H1 (cell line): ENCODE data around the gene SLC26A8. TPM values are rescaled to one million over a fixed set of nuclear protein-coding genes. Genes with fewer than 3 reads are reported as not detected.

Experiments used
- CTCF ChIA-PET: fragments of 300-600 bp; sonication (Branson Sonifier 250); formaldehyde crosslinking; loops from one replicate; lab custom pipeline; 2021; ENCODE audit not compliant: partially characterized antibody; lab: Charles Lee
- POLR2A ChIA-PET: fragments of 300-600 bp; sonication (Branson Sonifier 250); formaldehyde crosslinking; loops from one replicate; lab custom pipeline; 2021; ENCODE audit warnings: inconsistent platforms; ENCODE audit not compliant: partially characterized antibody; lab: Charles Lee
- DNase-seq, 2 experiments: peaks; one replicate each; pipeline versions ENCODE4 v3.0.0 to v3.0.0-alpha.2; 2010 to 2022; ENCODE audit warnings: low spot score in 2 of 2, low read depth in 1 of 2, mixed read lengths in 1 of 2
- FAIRE-seq: peaks from 2 replicates; lab custom pipeline; 2011; peaks lifted over from hg19 to GRCh38; lab: Jason Lieb, UNC
- H2AFZ ChIP-seq: 2 replicates; pipeline ENCODE4 v1.8.1; 2012; ENCODE audit warnings: low read length, inconsistent platforms
- H2AK5ac ChIP-seq: 2 replicates; pipeline ENCODE4 v1.6.1; 2013; ENCODE audit warnings: low read depth, low read length
- H2BK120ac ChIP-seq: replicated peaks from 2 replicates; pipeline ENCODE3; 2013; ENCODE audit warnings: low read depth, low read length, inconsistent platforms
- H2BK12ac ChIP-seq: 2 replicates; pipeline ENCODE4 v1.6.1; 2013; ENCODE audit warnings: low read depth, low read length
- H2BK15ac ChIP-seq: 2 replicates; pipeline ENCODE4 v1.6.1; 2013; ENCODE audit warnings: low read length
- H2BK20ac ChIP-seq: 2 replicates; pipeline ENCODE4 v1.6.1; 2013; ENCODE audit warnings: low read length
- H2BK5ac ChIP-seq: 2 replicates; pipeline ENCODE4 v1.6.1; 2013; ENCODE audit warnings: low read depth, low read length
- H3K14ac ChIP-seq: 2 replicates; pipeline ENCODE4 v1.6.1; 2013; ENCODE audit warnings: inconsistent platforms; ENCODE audit not compliant: insufficient read length
- H3K18ac ChIP-seq: 2 replicates; pipeline ENCODE4 v1.6.1; 2013; ENCODE audit warnings: low read length; ENCODE audit errors: extremely low read depth
- H3K23ac ChIP-seq: 2 replicates; pipeline ENCODE4 v1.6.1; 2013; ENCODE audit warnings: inconsistent platforms; ENCODE audit not compliant: insufficient read length
- H3K23me2 ChIP-seq: 2 replicates; pipeline ENCODE4 v1.6.1; 2013; ENCODE audit warnings: low read depth, low read length
- H3K27ac ChIP-seq: 2 replicates; pipeline ENCODE4 v1.6.1; 2011; ENCODE audit warnings: low read depth, low read length, inconsistent platforms
- H3K27me3 ChIP-seq, 4 experiments: replicated peaks in 1 of 4; 1 replicate in 1 of 4; 2 replicates in 3 of 4; pipeline versions ENCODE4 v1.6.1 to v1.8.1; 2011 to 2013; ENCODE audit warnings: low read length in 3 of 4, mild to moderate bottlenecking in 3 of 4, inconsistent platforms in 2 of 4, mixed read lengths in 2 of 4, moderate library complexity in 1 of 4; ENCODE audit not compliant: control insufficient read depth in 3 of 4, insufficient read depth in 3 of 4; ENCODE audit errors: extremely low read depth in 1 of 4
- H3K36me3 ChIP-seq, 4 experiments: 2 replicates each; pipeline versions ENCODE4 v1.6.1 to v1.8.1; 2011 to 2013; ENCODE audit warnings: mild to moderate bottlenecking in 4 of 4, low read length in 3 of 4, moderate library complexity in 2 of 4, control low read depth in 1 of 4, inconsistent platforms in 1 of 4; ENCODE audit not compliant: insufficient read depth in 4 of 4, control insufficient read depth in 2 of 4
- H3K4ac ChIP-seq: replicated peaks from 2 replicates; pipeline ENCODE3; 2013; ENCODE audit warnings: low read length, low read depth, mixed read lengths, inconsistent platforms; ENCODE audit not compliant: insufficient read length
- H3K4me1 ChIP-seq, 4 experiments: replicated peaks in 1 of 4; 1 replicate in 1 of 4; 2 replicates in 3 of 4; pipeline versions ENCODE4 v1.6.1 to v1.8.1; 2011 to 2013; ENCODE audit warnings: low read length in 3 of 4, inconsistent platforms in 2 of 4, mixed read lengths in 1 of 4; ENCODE audit not compliant: insufficient read depth in 4 of 4, control insufficient read depth in 3 of 4
- H3K4me2 ChIP-seq, 2 experiments: 2 replicates each; pipeline versions ENCODE4 v1.6.1 to v1.8.1; 2011 to 2013; ENCODE audit warnings: low read depth in 2 of 2, low read length in 2 of 2, control low read depth in 1 of 2, inconsistent platforms in 1 of 2, mild to moderate bottlenecking in 1 of 2; ENCODE audit not compliant: insufficient read depth in 1 of 2
- H3K4me3 ChIP-seq, 4 experiments: fragments of 200-600, 300-600 bp in 1 of 4; sonication (generic), shearing (Covaris generic), sonication (Bioruptor Twin) in 1 of 4; 2 replicates each; pipeline versions ENCODE4 v1.5.1 to v1.8.1; 2011 to 2016; ENCODE audit warnings: low read length in 4 of 4, low read depth in 3 of 4, control low read depth in 2 of 4, inconsistent platforms in 2 of 4, mild to moderate bottlenecking in 2 of 4, mixed read lengths in 1 of 4, moderate library complexity in 1 of 4; ENCODE audit not compliant: insufficient read depth in 2 of 4; ENCODE audit errors: extremely low read depth in 1 of 4
- H3K56ac ChIP-seq: replicated peaks from 2 replicates; pipeline ENCODE3; 2013; ENCODE audit warnings: low read depth, mild to moderate bottlenecking, mixed read lengths, low read length, inconsistent platforms; ENCODE audit not compliant: insufficient read length
- H3K79me1 ChIP-seq: 2 replicates; pipeline ENCODE4 v1.6.1; 2013; ENCODE audit warnings: low read depth, low read length, control low read depth
- H3K79me2 ChIP-seq, 2 experiments: 2 replicates each; pipeline versions ENCODE4 v1.6.1 to v1.8.1; 2012 to 2013; ENCODE audit warnings: low read length in 2 of 2, mild to moderate bottlenecking in 2 of 2, inconsistent platforms in 1 of 2; ENCODE audit not compliant: insufficient read depth in 2 of 2, control insufficient read depth in 1 of 2
- H3K9ac ChIP-seq, 4 experiments: replicated peaks in 1 of 4; 1 replicate in 1 of 4; 2 replicates in 3 of 4; pipeline versions ENCODE4 v1.6.1 to v1.8.1; 2011 to 2013; ENCODE audit warnings: low read depth in 3 of 4, low read length in 3 of 4, control low read depth in 2 of 4, mild to moderate bottlenecking in 2 of 4, moderate library complexity in 2 of 4, inconsistent platforms in 1 of 4; ENCODE audit errors: extremely low read depth in 1 of 4
- H3K9me3 ChIP-seq, 2 experiments: 2 replicates each; pipeline versions ENCODE4 v1.6.1 to v1.8.1; 2012 to 2013; ENCODE audit warnings: mild to moderate bottlenecking in 2 of 2, moderate library complexity in 2 of 2, control low read depth in 1 of 2, inconsistent platforms in 1 of 2, low read depth in 1 of 2, low read length in 1 of 2, mixed read lengths in 1 of 2; ENCODE audit not compliant: insufficient read depth in 2 of 2
- H4K20me1 ChIP-seq, 2 experiments: replicated peaks in 1 of 2; 2 replicates each; pipeline versions ENCODE3 to v1.8.1; 2011 to 2013; ENCODE audit warnings: inconsistent platforms in 2 of 2, low read length in 2 of 2, mild to moderate bottlenecking in 1 of 2; ENCODE audit not compliant: insufficient read depth in 2 of 2, control insufficient read depth in 1 of 2
- H4K5ac ChIP-seq: 2 replicates; pipeline ENCODE4 v1.6.1; 2013; ENCODE audit warnings: low read length, low read depth, mixed read lengths, inconsistent platforms; ENCODE audit not compliant: insufficient read length
- H4K8ac ChIP-seq: 2 replicates; pipeline ENCODE4 v1.8.0; 2013; ENCODE audit warnings: mild to moderate bottlenecking, moderate library complexity, low read length, inconsistent platforms; ENCODE audit not compliant: insufficient read depth; ENCODE audit errors: extremely low read depth
- H4K91ac ChIP-seq: replicated peaks from 2 replicates; pipeline ENCODE3; 2013; ENCODE audit warnings: low read length, mixed read lengths, inconsistent platforms; ENCODE audit not compliant: insufficient read length
- ATF2 ChIP-seq: IDR thresholded peaks from 2 replicates; pipeline ENCODE4 v1.6.1; 2012; ENCODE audit warnings: low read length, inconsistent platforms
- CBX5 ChIP-seq: fragments of 300-800, 300-1000 bp; sonication (generic); IDR thresholded peaks from 2 replicates; pipeline ENCODE4 v1.7.1; 2016; ENCODE audit warnings: antibody characterized with exemption, low read length, low read depth
- CREB1 ChIP-seq: IDR thresholded peaks from 2 replicates; pipeline ENCODE4 v1.6.1; 2012; ENCODE audit warnings: inconsistent platforms
- GTF2F1 ChIP-seq: IDR thresholded peaks from 2 replicates; pipeline ENCODE4 v1.6.1; 2012; ENCODE audit warnings: low read depth, low read length, improper control_type of control experiment, borderline replicate concordance
- MAX ChIP-seq: IDR thresholded peaks from 2 replicates; pipeline ENCODE4 v1.6.1; 2012; ENCODE audit warnings: inconsistent platforms
- RXRA ChIP-seq: IDR thresholded peaks from 2 replicates; pipeline ENCODE4 v1.6.1; 2011; ENCODE audit warnings: low read depth, mild to moderate bottlenecking, low read length, moderate library complexity; ENCODE audit not compliant: insufficient read depth
- SIN3A ChIP-seq, 2 experiments: IDR thresholded peaks in 1 of 2; conservative IDR thresholded peaks in 1 of 2; 2 replicates each; pipeline ENCODE4 v1.6.1; 2011 to 2012; ENCODE audit warnings: low read length in 2 of 2, improper control_type of control experiment in 1 of 2, low read depth in 1 of 2, mild to moderate bottlenecking in 1 of 2
- SIX5 ChIP-seq: IDR thresholded peaks from 2 replicates; pipeline ENCODE4 v1.6.1; 2011; ENCODE audit warnings: mild to moderate bottlenecking, low read depth, low read length
- SP4 ChIP-seq: IDR thresholded peaks from 2 replicates; pipeline ENCODE4 v1.6.1; 2012; ENCODE audit warnings: low read length, inconsistent platforms
- SRF ChIP-seq: IDR thresholded peaks from 2 replicates; pipeline ENCODE4 v1.6.1; 2011; ENCODE audit warnings: mild to moderate bottlenecking, low read depth, low read length, moderate library complexity
- polyA plus RNA-seq, 7 experiments: library from polyadenylated mRNA; depleted of rRNA in 3 of 7; stranded (reverse) in 5 of 7; unstranded in 2 of 7; fragments of >200 nt in 5 of 7; fragments of 200-250 nt in 2 of 7; gene quantifications; 1 replicate in 5 of 7; 2 replicates in 1 of 7; 4 replicates in 1 of 7; pipeline versions ENCODE4 v1.2.1 to v1.2.3, GENCODE V29; 2011 to 2013; ENCODE audit warnings: missing spikeins in 2 of 7, mixed read lengths in 2 of 7
- total RNA-seq: library from RNA; stranded (reverse); fragmentation: NEBNext Ultra II Directional; extraction: Animal tissue kit (Norgen Biotek cat#: 25700); gene quantifications from 2 replicates; pipeline ENCODE4 v1.2.1, GENCODE V29; 2021

The SLC26A8 gene
- total and polyA plus RNA-seq, 2 of the 8 experiments (the other 6 are each of a cell fraction or from before 2014, with no cell fraction given), result 0.56 to 0.57 TPM

GRCh38 chr6:35969646-35970045 lies 54.8 kb downstream of the SLC26A8 start:
- Histone ChIP-seq H3K4me1 (peaks cover 0 to 5% (median 3%) of the 10 kb centered on the region in 4 experiments; a peak in 4 of 7 replicates), H4K20me1 (no peaks in the 10 kb centered on the region), H3K4me2 (no peak overlapping the region), H2BK5ac (no peak overlapping the region), H3K4me3 (no peak overlapping the region), H2BK12ac (no peak overlapping the region), H3K4ac (no peak overlapping the region), H2BK120ac (no peak overlapping the region), H3K18ac (no peak overlapping the region), H4K5ac (no peak overlapping the region), H2AK5ac (no peak overlapping the region), H3K56ac (no peak overlapping the region), H2BK20ac (no peak overlapping the region), H3K36me3 (no peaks in the 10 kb centered on the region), H3K9ac (no peak overlapping the region), H3K9me3 (no peaks in the 10 kb centered on the region), H3K79me1 (no peaks in the 10 kb centered on the region), H4K91ac (no peak overlapping the region), H2AFZ (no peak overlapping the region), H4K8ac (no peak overlapping the region), H3K27me3 (no peaks in the 10 kb centered on the region), H3K27ac (no peak overlapping the region), H2BK15ac (no peak overlapping the region), H3K79me2 (no peaks in the 10 kb centered on the region), H3K23ac (no peak overlapping the region), H3K14ac (no peak overlapping the region), H3K23me2 (no peaks in the 10 kb centered on the region)
- FAIRE-seq (no peak), DNase-seq (no peak)
- TF ChIP-seq SIN3A (conservative IDR thresholded peaks at IDR 0.05 in 1 of 2, IDR thresholded peaks at IDR 0.05 in 1 of 2; ENCODE audit: low read depth in 1 of 2, low read length in 2 of 2) (no peak), SRF (no peak), RXRA (no peak), ATF2 (no peak), SIX5 (no peak), SP4 (no peak), GTF2F1 (no peak), MAX (no peak), CBX5 (no peak), CREB1 (no peak)
- ChIA-PET CTCF (interaction anchor here (0.9 to 2.8 kb wide), 4 partner anchors 10 to 125 kb away, joined by 3 to 12 read pairs (median 3); no protein-coding TSS in a partner anchor), POLR2A (interaction anchor here (0.7 kb wide), 1 partner anchor 240 kb away, joined by 4 read pairs; no protein-coding TSS in a partner anchor)
